ENCODE data around the gene ING4. TPM values are rescaled to one million over a fixed set of nuclear protein-coding genes. Genes with fewer than 3 reads are reported as not detected.

The ING4 gene
- total and polyA plus RNA-seq, 2 of the 13 experiments (the other 11 are each of a cell fraction or from before 2014, with no cell fraction given): 14.4 to 32.4 TPM

DNA sequence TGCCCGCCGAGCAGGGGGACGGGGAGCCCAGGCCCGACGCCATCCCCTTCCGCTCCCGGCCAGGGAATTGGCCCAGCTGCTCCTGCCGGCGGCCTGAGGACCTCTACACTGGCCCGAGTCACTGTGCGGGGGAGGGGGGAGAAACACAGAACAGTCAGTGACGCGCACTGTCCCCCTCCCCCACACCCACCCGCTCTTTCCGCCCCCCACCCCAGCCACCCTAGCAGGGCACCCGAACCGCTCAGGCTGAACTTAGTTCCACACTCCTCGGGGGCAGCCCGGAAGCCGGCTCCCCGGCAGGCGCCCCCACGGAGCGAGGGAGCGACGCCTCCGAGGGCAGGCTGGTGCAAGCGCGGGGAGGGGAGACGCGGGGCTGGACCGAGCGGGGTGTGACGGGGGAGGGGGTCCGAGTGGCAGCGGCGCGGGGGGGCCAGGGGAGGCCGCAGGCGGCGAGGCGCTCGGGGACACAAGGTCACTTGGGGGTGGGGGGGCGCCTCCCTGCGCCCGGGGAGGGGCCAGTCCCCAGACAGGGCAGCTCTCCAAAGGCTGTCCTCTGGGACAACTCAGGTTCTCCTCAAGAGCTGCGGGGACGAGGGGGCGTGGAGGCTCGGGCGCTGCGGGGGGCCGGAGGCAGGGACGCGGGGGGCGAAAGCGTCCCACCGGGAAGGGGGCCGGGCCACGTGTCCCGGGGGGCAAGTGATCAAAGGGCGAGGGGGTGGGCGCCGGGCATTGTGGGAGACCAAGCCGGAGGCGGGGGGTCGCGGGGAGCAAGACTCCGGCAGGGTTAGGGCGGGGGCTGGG is 56.4 kb downstream of the ING4 start (continued):
- TF ChIP-seq, protein P1, sequence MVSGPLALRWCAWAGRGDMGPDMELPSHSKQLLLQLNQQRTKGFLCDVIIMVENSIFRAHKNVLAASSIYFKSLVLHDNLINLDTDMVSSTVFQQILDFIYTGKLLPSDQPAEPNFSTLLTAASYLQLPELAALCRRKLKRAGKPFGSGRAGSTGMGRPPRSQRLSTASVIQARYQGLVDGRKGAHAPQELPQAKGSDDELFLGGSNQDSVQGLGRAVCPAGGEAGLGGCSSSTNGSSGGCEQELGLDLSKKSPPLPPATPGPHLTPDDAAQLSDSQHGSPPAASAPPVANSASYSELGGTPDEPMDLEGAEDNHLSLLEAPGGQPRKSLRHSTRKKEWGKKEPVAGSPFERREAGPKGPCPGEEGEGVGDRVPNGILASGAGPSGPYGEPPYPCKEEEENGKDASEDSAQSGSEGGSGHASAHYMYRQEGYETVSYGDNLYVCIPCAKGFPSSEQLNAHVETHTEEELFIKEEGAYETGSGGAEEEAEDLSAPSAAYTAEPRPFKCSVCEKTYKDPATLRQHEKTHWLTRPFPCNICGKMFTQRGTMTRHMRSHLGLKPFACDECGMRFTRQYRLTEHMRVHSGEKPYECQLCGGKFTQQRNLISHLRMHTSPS (CRISPR knock-in tag; IDR thresholded peaks at IDR 0.05; ENCODE audit: low read depth): no peak
- no peak for TF ChIP-seq RBAK (CRISPR knock-in tag; IDR thresholded peaks at IDR 0.05)
- TF ChIP-seq SETDB1 (CRISPR knock-in tag; IDR thresholded peaks at IDR 0.05; ENCODE audit: borderline replicate concordance): no peak
- TF ChIP-seq, protein P2, sequence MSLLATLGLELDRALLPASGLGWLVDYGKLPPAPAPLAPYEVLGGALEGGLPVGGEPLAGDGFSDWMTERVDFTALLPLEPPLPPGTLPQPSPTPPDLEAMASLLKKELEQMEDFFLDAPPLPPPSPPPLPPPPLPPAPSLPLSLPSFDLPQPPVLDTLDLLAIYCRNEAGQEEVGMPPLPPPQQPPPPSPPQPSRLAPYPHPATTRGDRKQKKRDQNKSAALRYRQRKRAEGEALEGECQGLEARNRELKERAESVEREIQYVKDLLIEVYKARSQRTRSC (CRISPR knock-in tag; IDR thresholded peaks at IDR 0.05; ENCODE audit: low read depth): no peak
- TF ChIP-seq PITX1 (CRISPR knock-in tag; IDR thresholded peaks at IDR 0.05): 0 out of 2 replicates have a peak, but pooled peaks have one; percentile 10
- no peak for TF ChIP-seq ZNF331 (CRISPR knock-in tag; IDR thresholded peaks at IDR 0.05)
- no peak for TF ChIP-seq ZNF180 (CRISPR knock-in tag; IDR thresholded peaks at IDR 0.05; ENCODE audit: borderline replicate concordance, low read depth)
- no peak for TF ChIP-seq KAT7 (CRISPR knock-in tag; IDR thresholded peaks at IDR 0.05; ENCODE audit: borderline replicate concordance)
- no peak for TF ChIP-seq NFE2 (CRISPR knock-in tag; IDR thresholded peaks at IDR 0.05)
- no peak for TF ChIP-seq ZSCAN9 (CRISPR knock-in tag; IDR thresholded peaks at IDR 0.05; ENCODE audit: borderline replicate concordance)
- no peak for TF ChIP-seq ZNF207 (IDR thresholded peaks at IDR 0.05; ENCODE audit: borderline replicate concordance)
- peak in 1 of 2 experiments; percentile 37; a peak in 1 of 4 replicates for TF ChIP-seq HMGXB4 (CRISPR knock-in tag; IDR thresholded peaks at IDR 0.05; ENCODE audit: borderline replicate concordance in 1 of 2, low read depth in 1 of 2)
- TF ChIP-seq, protein P3, sequence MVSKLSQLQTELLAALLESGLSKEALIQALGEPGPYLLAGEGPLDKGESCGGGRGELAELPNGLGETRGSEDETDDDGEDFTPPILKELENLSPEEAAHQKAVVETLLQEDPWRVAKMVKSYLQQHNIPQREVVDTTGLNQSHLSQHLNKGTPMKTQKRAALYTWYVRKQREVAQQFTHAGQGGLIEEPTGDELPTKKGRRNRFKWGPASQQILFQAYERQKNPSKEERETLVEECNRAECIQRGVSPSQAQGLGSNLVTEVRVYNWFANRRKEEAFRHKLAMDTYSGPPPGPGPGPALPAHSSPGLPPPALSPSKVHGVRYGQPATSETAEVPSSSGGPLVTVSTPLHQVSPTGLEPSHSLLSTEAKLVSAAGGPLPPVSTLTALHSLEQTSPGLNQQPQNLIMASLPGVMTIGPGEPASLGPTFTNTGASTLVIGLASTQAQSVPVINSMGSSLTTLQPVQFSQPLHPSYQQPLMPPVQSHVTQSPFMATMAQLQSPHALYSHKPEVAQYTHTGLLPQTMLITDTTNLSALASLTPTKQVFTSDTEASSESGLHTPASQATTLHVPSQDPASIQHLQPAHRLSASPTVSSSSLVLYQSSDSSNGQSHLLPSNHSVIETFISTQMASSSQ (IDR thresholded peaks at IDR 0.05; ENCODE audit: low read depth): no peak
- TF ChIP-seq, protein P3 (CRISPR knock-in tag; IDR thresholded peaks at IDR 0.05; ENCODE audit: borderline replicate concordance): no peak; the same call in 1 of the 2 replicates
- TF ChIP-seq ZNF605 (CRISPR knock-in tag; IDR thresholded peaks at IDR 0.05): no peak
- no peak for TF ChIP-seq NR3C1 (CRISPR knock-in tag; IDR thresholded peaks at IDR 0.05)
- TF ChIP-seq ZFP36 (IDR thresholded peaks at IDR 0.05; ENCODE audit: borderline replicate concordance, low read depth, low read length, partially characterized antibody): no peak
- no peak for TF ChIP-seq ZNF569 (CRISPR knock-in tag; IDR thresholded peaks at IDR 0.05; ENCODE audit: borderline replicate concordance)
